Central memory CD8-positive, alpha-beta T cell (primary cell): ENCODE data around the gene FOXA1.
A peak's percentile ranks its signal among the peaks of the same experiment; 100 is the strongest.

ENCODE experiments used
- ATAC-seq: fragments of 150-1000 bp; cut with Tn5 transposase; replicated peaks from 2 replicates; pipeline ENCODE4 v1.10.0; 2022; ENCODE audit warnings: mild to moderate bottlenecking, moderate FRiP score, moderate number of reproducible peaks; ENCODE audit not compliant: poor library complexity, severe bottlenecking; ENCODE audit errors: extremely low read depth
- DNase-seq, 2 donors: peaks; one replicate each; pipeline ENCODE4 v3.0.0; 2021; ENCODE audit warnings: low spot score in 2 of 2
- H3K27ac Mint-ChIP-seq: one replicate; pipeline ENCODE4 v1.8.0; 2022; ENCODE audit warnings: low read depth, mild to moderate bottlenecking, moderate library complexity, mixed read lengths
- H3K27me3 Mint-ChIP-seq: one replicate; pipeline ENCODE4 v1.8.0; 2022; ENCODE audit warnings: mixed read lengths
- H3K36me3 Mint-ChIP-seq: one replicate; pipeline ENCODE4 v1.8.0; 2022; ENCODE audit warnings: mild to moderate bottlenecking, moderate library complexity, mixed read lengths; ENCODE audit not compliant: insufficient read depth
- H3K4me1 Mint-ChIP-seq: one replicate; pipeline ENCODE4 v1.8.0; 2022; ENCODE audit warnings: mixed read lengths
- H3K4me3 Mint-ChIP-seq: one replicate; pipeline ENCODE4 v1.8.0; 2022; ENCODE audit warnings: mild to moderate bottlenecking, moderate library complexity, mixed read lengths
- H3K9me3 Mint-ChIP-seq: one replicate; pipeline ENCODE4 v1.8.0; 2022; ENCODE audit warnings: mixed read lengths

FOXA1 gene

GRCh38 chr14:37594971-37595808 lies at the start of gene FOXA1, which contains the start of gene TTC6:
Gene FOXA1 (minus strand): TSS chr14:37595249. CDS start chr14:37594972, 277 bp downstream.
Gene TTC6 (plus strand): TSS chr14:37595629. CDS start chr14:37622065, 26,436 bp downstream.
- no peak within 1 kb of the TSS for H3K27ac Mint-ChIP-seq
- H3K4me3 Mint-ChIP-seq = peak within 1 kb of the TSS; percentile 42
- H3K4me1 Mint-ChIP-seq = no peaks in the 10 kb centered on the region
- H3K27me3 Mint-ChIP-seq = peaks cover 89% of the 10 kb centered on the region
- ATAC-seq = no peak
- H3K36me3 Mint-ChIP-seq = peaks cover 3% of the 10 kb centered on the region
- DNase-seq = no peak
- no peaks in the 10 kb centered on the region for H3K9me3 Mint-ChIP-seq

GRCh38 chr14:37643701-37644100 lies 48.7 kb upstream of the FOXA1 start:
- no peaks in the 10 kb centered on the region for H3K4me1 Mint-ChIP-seq
- H3K9me3 Mint-ChIP-seq = peaks cover 11% of the 10 kb centered on the region
- DNase-seq = no peak
- no peak overlapping the region for H3K27ac Mint-ChIP-seq
- no peak overlapping the region for H3K4me3 Mint-ChIP-seq
- no peaks in the 10 kb centered on the region for H3K27me3 Mint-ChIP-seq
- no peak for ATAC-seq
- no peaks in the 10 kb centered on the region for H3K36me3 Mint-ChIP-seq

- no peak for ATAC-seq
- no peak overlapping the region for H3K4me3 Mint-ChIP-seq
- no peaks in the 10 kb centered on the region for H3K27me3 Mint-ChIP-seq
- H3K27ac Mint-ChIP-seq = no peak overlapping the region
- H3K4me1 Mint-ChIP-seq = no peaks in the 10 kb centered on the region
- no peaks in the 10 kb centered on the region for H3K36me3 Mint-ChIP-seq
- DNase-seq = no peak
- peaks cover 11% of the 10 kb centered on the region for H3K9me3 Mint-ChIP-seq
These were observed 47.1 kb upstream of the FOXA1 start for GRCh38 chr14:37642125-37642524.

- Mint-ChIP-seq H3K27me3 (no peaks in the 10 kb centered on the region), H3K27ac (no peak overlapping the region), H3K9me3 (peaks cover 11% of the 10 kb centered on the region), H3K36me3 (no peaks in the 10 kb centered on the region), H3K4me1 (no peaks in the 10 kb centered on the region), H3K4me3 (no peak overlapping the region)
- ATAC-seq (no peak), DNase-seq (no peak)
These were observed 46.1 kb upstream of the FOXA1 start for GRCh38 chr14:37641117-37641516.

GRCh38 chr14:37638599-37638998 lies 43.5 kb upstream of the FOXA1 start:
- Mint-ChIP-seq H3K4me1 (no peaks in the 10 kb centered on the region), H3K27me3 (no peaks in the 10 kb centered on the region), H3K36me3 (no peaks in the 10 kb centered on the region), H3K9me3 (peaks cover 18% of the 10 kb centered on the region), H3K4me3 (no peak overlapping the region), H3K27ac (no peak overlapping the region)
- ATAC-seq (no peak), DNase-seq (no peak)

GRCh38 chr14:37637341-37637740 lies 42.3 kb upstream of the FOXA1 start:
- DNase-seq (no peak), ATAC-seq (no peak)
- Mint-ChIP-seq H3K27ac (no peak overlapping the region), H3K4me1 (no peaks in the 10 kb centered on the region), H3K36me3 (no peaks in the 10 kb centered on the region), H3K9me3 (peaks cover 18% of the 10 kb centered on the region), H3K27me3 (no peaks in the 10 kb centered on the region), H3K4me3 (no peak overlapping the region)

GRCh38 chr14:37625597-37626595 lies 30.8 kb upstream of the FOXA1 start:
- ATAC-seq = no peak
- Mint-ChIP-seq H3K27ac (no peak overlapping the region), H3K36me3 (no peaks in the 10 kb centered on the region), H3K27me3 (no peaks in the 10 kb centered on the region), H3K4me1 (no peaks in the 10 kb centered on the region), H3K9me3 (peaks cover 9% of the 10 kb centered on the region), H3K4me3 (no peak overlapping the region)
- DNase-seq = no peak

GRCh38 chr14:37623971-37624370 lies 28.9 kb upstream of the FOXA1 start:
- Mint-ChIP-seq H3K27me3 (no peaks in the 10 kb centered on the region), H3K4me3 (no peak overlapping the region), H3K27ac (no peak overlapping the region), H3K4me1 (no peaks in the 10 kb centered on the region), H3K9me3 (peaks cover 4% of the 10 kb centered on the region), H3K36me3 (no peaks in the 10 kb centered on the region)
- ATAC-seq (no peak), DNase-seq (no peak)

GRCh38 chr14:37623426-37623951 lies 28.4 kb upstream of the FOXA1 start:
- no peaks in the 10 kb centered on the region for H3K36me3 Mint-ChIP-seq
- DNase-seq = no peak
- H3K4me3 Mint-ChIP-seq = no peak overlapping the region
- ATAC-seq = no peak
- no peak overlapping the region for H3K27ac Mint-ChIP-seq
- H3K9me3 Mint-ChIP-seq = peaks cover 6% of the 10 kb centered on the region
- H3K4me1 Mint-ChIP-seq = no peaks in the 10 kb centered on the region
- no peaks in the 10 kb centered on the region for H3K27me3 Mint-ChIP-seq

- H3K9me3 Mint-ChIP-seq = peaks cover 6% of the 10 kb centered on the region
- H3K27ac Mint-ChIP-seq = no peak overlapping the region
- H3K4me3 Mint-ChIP-seq = no peak overlapping the region
- H3K27me3 Mint-ChIP-seq = no peaks in the 10 kb centered on the region
- no peaks in the 10 kb centered on the region for H3K4me1 Mint-ChIP-seq
- H3K36me3 Mint-ChIP-seq = no peaks in the 10 kb centered on the region
- DNase-seq (no peak), ATAC-seq (no peak)
These were observed 27.3 kb upstream of the FOXA1 start for GRCh38 chr14:37622231-37622923.

GRCh38 chr14:37620856-37621255 lies 25.8 kb upstream of the FOXA1 start:
- DNase-seq = no peak
- ATAC-seq = no peak
- H3K4me3 Mint-ChIP-seq = no peak overlapping the region

GRCh38 chr14:37618498-37619028 lies 23.5 kb upstream of the FOXA1 start:
- H3K4me3 Mint-ChIP-seq = no peak overlapping the region
- H3K4me1 Mint-ChIP-seq = no peaks in the 10 kb centered on the region
- DNase-seq = no peak
- H3K36me3 Mint-ChIP-seq = no peaks in the 10 kb centered on the region
- no peak overlapping the region for H3K27ac Mint-ChIP-seq
- ATAC-seq = no peak
- H3K9me3 Mint-ChIP-seq = peaks cover 20% of the 10 kb centered on the region
- no peaks in the 10 kb centered on the region for H3K27me3 Mint-ChIP-seq

More at GRCh38 chr14:37620856-37621255, 25.8 kb upstream of the FOXA1 start:
- Mint-ChIP-seq H3K27me3 (no peaks in the 10 kb centered on the region), H3K36me3 (no peaks in the 10 kb centered on the region), H3K4me1 (no peaks in the 10 kb centered on the region), H3K9me3 (peaks cover 9% of the 10 kb centered on the region), H3K27ac (no peak overlapping the region)
